Fibroblast of lung (primary cell): ENCODE data around the gene RDH14. TPM values are rescaled to one million over a fixed set of nuclear protein-coding genes. Genes with fewer than 3 reads are reported as not detected.

Experiments used
- DNase-seq, 2 donors: peaks; one replicate each; pipeline versions ENCODE4 v3.0.0 to v3.0.0-alpha.2; 2010; ENCODE audit warnings: low read depth in 2 of 2
- H2AFZ ChIP-seq: 2 replicates; pipeline ENCODE4 v1.5.1; 2012; ENCODE audit warnings: low read length, control low read depth, inconsistent platforms
- H3K27ac ChIP-seq: 2 replicates; pipeline ENCODE4 v1.5.1; 2011; ENCODE audit warnings: low read length, control low read depth; ENCODE audit not compliant: insufficient read depth
- H3K27me3 ChIP-seq: 2 replicates; pipeline ENCODE4 v1.5.1; 2011; ENCODE audit warnings: mild to moderate bottlenecking, low read length; ENCODE audit not compliant: control insufficient read depth, insufficient read depth
- H3K36me3 ChIP-seq: 2 replicates; pipeline ENCODE4 v1.5.1; 2011; ENCODE audit warnings: low read length; ENCODE audit not compliant: control insufficient read depth, insufficient read depth
- H3K4me1 ChIP-seq: 2 replicates; pipeline ENCODE4 v1.5.1; 2011; ENCODE audit warnings: low read length; ENCODE audit not compliant: control insufficient read depth, insufficient read depth; ENCODE audit errors: extremely low read depth
- H3K4me2 ChIP-seq: 2 replicates; pipeline ENCODE4 v1.5.1; 2011; ENCODE audit warnings: low read length, control low read depth; ENCODE audit not compliant: insufficient read depth; ENCODE audit errors: extremely low read depth
- H3K4me3 ChIP-seq, 4 experiments: fragments of 200-600 bp in 1 of 4; sonication (generic) in 1 of 4; replicated peaks in 1 of 4; 2 replicates each; pipeline ENCODE4 v1.5.1; 2011 to 2016; ENCODE audit warnings: low read length in 4 of 4, low read depth in 3 of 4, mild to moderate bottlenecking in 3 of 4, control low read depth in 2 of 4, inconsistent platforms in 1 of 4, mixed read lengths in 1 of 4; ENCODE audit not compliant: insufficient read depth in 1 of 4; ENCODE audit errors: control extremely low read depth in 1 of 4
- H3K79me2 ChIP-seq: 2 replicates; pipeline ENCODE4 v1.5.1; 2012; ENCODE audit warnings: mild to moderate bottlenecking, low read length, inconsistent platforms; ENCODE audit not compliant: control insufficient read depth, insufficient read depth
- H3K9ac ChIP-seq: 2 replicates; pipeline ENCODE4 v1.5.1; 2011; ENCODE audit warnings: mild to moderate bottlenecking, low read length, control low read depth; ENCODE audit not compliant: insufficient read depth
- H3K9me3 ChIP-seq: 2 replicates; pipeline ENCODE4 v1.5.1; 2012; ENCODE audit warnings: low read depth, low read length; ENCODE audit not compliant: control insufficient read depth, insufficient read depth
- H4K20me1 ChIP-seq: 2 replicates; pipeline ENCODE4 v1.5.1; 2011; ENCODE audit warnings: low read length; ENCODE audit not compliant: control insufficient read depth, insufficient read depth; ENCODE audit errors: extremely low read depth
- EZH2 ChIP-seq: IDR thresholded peaks from 2 replicates; pipeline ENCODE4 v1.5.1; 2012; ENCODE audit warnings: low read length, control low read depth, mild to moderate bottlenecking; ENCODE audit errors: missing control alignments
- polyA plus RNA-seq, 2 donors: library from polyadenylated mRNA; depleted of rRNA in 1 of 2; stranded (reverse) in 1 of 2; unstranded in 1 of 2; fragments of >200 nt; gene quantifications; 2 replicates each; pipeline ENCODE4 v1.2.1, GENCODE V29; 2011 to 2012; ENCODE audit warnings: missing spikeins in 1 of 2
- total RNA-seq: library from RNA; depleted of rRNA; stranded (reverse); fragments of >200 nt; gene quantifications from 2 replicates; pipeline ENCODE4 v1.2.1, GENCODE V29; 2014
- TF ChIP-seq, protein P1 (sequence below), 2 donors: IDR thresholded peaks in 1 of 2; conservative IDR thresholded peaks in 1 of 2; 1 replicate in 1 of 2; 2 replicates in 1 of 2; pipeline ENCODE4 v1.5.1; 2011 to 2012; ENCODE audit warnings: low read length in 2 of 2, control low read depth in 1 of 2, inconsistent platforms in 1 of 2, low read depth in 1 of 2, mild to moderate bottlenecking in 1 of 2

RDH14 gene
- total and polyA plus RNA-seq, 2 donors (not counting 1 experiment from before 2014, with no cell fraction given) = 26.6 to 28.6 TPM

GRCh38 chr2:18549083-18549482 lies 11.4 kb downstream of the RDH14 start:
- H3K4me1 ChIP-seq = peaks cover 3% of the 10 kb centered on the region
- TF ChIP-seq, protein P1, sequence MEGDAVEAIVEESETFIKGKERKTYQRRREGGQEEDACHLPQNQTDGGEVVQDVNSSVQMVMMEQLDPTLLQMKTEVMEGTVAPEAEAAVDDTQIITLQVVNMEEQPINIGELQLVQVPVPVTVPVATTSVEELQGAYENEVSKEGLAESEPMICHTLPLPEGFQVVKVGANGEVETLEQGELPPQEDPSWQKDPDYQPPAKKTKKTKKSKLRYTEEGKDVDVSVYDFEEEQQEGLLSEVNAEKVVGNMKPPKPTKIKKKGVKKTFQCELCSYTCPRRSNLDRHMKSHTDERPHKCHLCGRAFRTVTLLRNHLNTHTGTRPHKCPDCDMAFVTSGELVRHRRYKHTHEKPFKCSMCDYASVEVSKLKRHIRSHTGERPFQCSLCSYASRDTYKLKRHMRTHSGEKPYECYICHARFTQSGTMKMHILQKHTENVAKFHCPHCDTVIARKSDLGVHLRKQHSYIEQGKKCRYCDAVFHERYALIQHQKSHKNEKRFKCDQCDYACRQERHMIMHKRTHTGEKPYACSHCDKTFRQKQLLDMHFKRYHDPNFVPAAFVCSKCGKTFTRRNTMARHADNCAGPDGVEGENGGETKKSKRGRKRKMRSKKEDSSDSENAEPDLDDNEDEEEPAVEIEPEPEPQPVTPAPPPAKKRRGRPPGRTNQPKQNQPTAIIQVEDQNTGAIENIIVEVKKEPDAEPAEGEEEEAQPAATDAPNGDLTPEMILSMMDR (conservative IDR thresholded peaks at IDR 0.05 in 1 of 2, IDR thresholded peaks at IDR 0.05 in 1 of 2; ENCODE audit: low read depth in 1 of 2, low read length in 2 of 2) = no peak
- TF ChIP-seq EZH2 = no peak

GRCh38 chr2:18548621-18549020 lies 11.8 kb downstream of the RDH14 start:
- peaks cover 3% of the 10 kb centered on the region for H3K4me1 ChIP-seq
- no peak for DNase-seq
- H3K27ac ChIP-seq = no peak overlapping the region
- no peak for TF ChIP-seq EZH2
- TF ChIP-seq, protein P1 (conservative IDR thresholded peaks at IDR 0.05 in 1 of 2, IDR thresholded peaks at IDR 0.05 in 1 of 2; ENCODE audit: low read depth in 1 of 2, low read length in 2 of 2) = no peak
- no peak overlapping the region for H3K9ac ChIP-seq
- H3K36me3 ChIP-seq = no peaks in the 10 kb centered on the region
- H3K4me2 ChIP-seq = no peak overlapping the region
- H3K27me3 ChIP-seq = no peaks in the 10 kb centered on the region
- no peaks in the 10 kb centered on the region for H4K20me1 ChIP-seq
- H3K79me2 ChIP-seq = no peaks in the 10 kb centered on the region
- H3K9me3 ChIP-seq = no peaks in the 10 kb centered on the region
- no peak overlapping the region for H3K4me3 ChIP-seq
- no peak overlapping the region for H2AFZ ChIP-seq

More at GRCh38 chr2:18549083-18549482, 11.4 kb downstream of the RDH14 start:
- H3K9me3 ChIP-seq = no peaks in the 10 kb centered on the region
- H3K36me3 ChIP-seq = no peaks in the 10 kb centered on the region
- no peak overlapping the region for H3K4me2 ChIP-seq
- no peaks in the 10 kb centered on the region for H3K27me3 ChIP-seq
- no peaks in the 10 kb centered on the region for H3K79me2 ChIP-seq
- no peak overlapping the region for H2AFZ ChIP-seq
- H3K9ac ChIP-seq = no peak overlapping the region
- H3K27ac ChIP-seq = no peak overlapping the region
- H3K4me3 ChIP-seq = no peak overlapping the region
- DNase-seq = no peak
- no peaks in the 10 kb centered on the region for H4K20me1 ChIP-seq

DNA sequence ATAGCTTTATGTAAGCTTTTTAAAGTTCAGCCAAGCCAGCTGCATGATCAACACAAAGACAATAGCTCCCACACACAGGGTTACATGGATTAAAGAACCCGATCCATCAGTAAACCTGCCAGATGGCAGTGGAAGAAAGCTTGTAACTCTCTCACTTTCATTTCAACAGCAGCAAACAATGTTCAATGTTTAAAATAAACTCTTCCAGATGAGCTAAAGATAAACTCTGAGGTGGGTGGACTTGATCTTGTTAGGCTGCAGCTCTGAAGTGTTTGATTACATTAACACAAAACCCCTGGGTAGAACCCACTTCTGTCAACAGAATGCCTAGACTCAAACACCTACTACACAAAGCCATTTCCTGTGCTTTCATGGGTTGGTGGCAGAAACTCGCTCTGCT lies 13.9 kb downstream of the RDH14 start:
- Histone ChIP-seq H3K4me3 (no peak overlapping the region), H3K4me2 (no peak overlapping the region), H3K9me3 (no peaks in the 10 kb centered on the region), H3K27me3 (no peaks in the 10 kb centered on the region), H2AFZ (no peak overlapping the region), H3K36me3 (no peaks in the 10 kb centered on the region), H3K79me2 (no peaks in the 10 kb centered on the region), H3K9ac (no peak overlapping the region), H3K27ac (no peak overlapping the region), H3K4me1 (no peaks in the 10 kb centered on the region), H4K20me1 (no peaks in the 10 kb centered on the region)
- no peak for TF ChIP-seq EZH2
- TF ChIP-seq, protein P1 (conservative IDR thresholded peaks at IDR 0.05 in 1 of 2, IDR thresholded peaks at IDR 0.05 in 1 of 2; ENCODE audit: low read depth in 1 of 2, low read length in 2 of 2) = no peak
- no peak for DNase-seq
